SK-N-SH (cell line): ENCODE results near the gene GPRC5C.

Experiments used
- EZH2phosphoT487 ChIP-seq: fragments of 200-600 bp; sonication (generic); IDR thresholded peaks from 2 replicates; pipeline ENCODE4 v1.6.1; 2017; ENCODE audit warnings: low read depth, mixed run types, mild to moderate bottlenecking, antibody characterized with exemption, moderate library complexity, borderline replicate concordance
- GABPA ChIP-seq: IDR thresholded peaks from 2 replicates; pipeline ENCODE4 v1.4.0; 2012; ENCODE audit warnings: low read depth, mild to moderate bottlenecking
- JUND ChIP-seq: IDR thresholded peaks from 2 replicates; pipeline ENCODE4 v1.4.0; 2012
- MXI1 ChIP-seq: IDR thresholded peaks from 2 replicates; pipeline ENCODE4 v1.6.1; 2012; ENCODE audit warnings: mild to moderate bottlenecking, low read depth, low read length, improper control_type of control experiment
- POLR2AphosphoS5 ChIP-seq: IDR thresholded peaks from 2 replicates; pipeline ENCODE4 v1.6.1; 2012; ENCODE audit warnings: low read depth, low read length
- RAD21 ChIP-seq: IDR thresholded peaks from 2 replicates; pipeline ENCODE4 v1.6.1; 2012; ENCODE audit warnings: mild to moderate bottlenecking, low read length
- RXRA ChIP-seq: IDR thresholded peaks from 2 replicates; pipeline ENCODE4 v1.4.0; 2012; ENCODE audit warnings: low read depth, mild to moderate bottlenecking, borderline replicate concordance
- TAF1 ChIP-seq: IDR thresholded peaks from 2 replicates; pipeline ENCODE4 v1.6.1; 2012; ENCODE audit warnings: low read depth, mild to moderate bottlenecking, low read length, moderate library complexity, borderline replicate concordance
- YY1 ChIP-seq: IDR thresholded peaks from 2 replicates; pipeline ENCODE4 v1.4.0; 2012; ENCODE audit warnings: low read depth, mild to moderate bottlenecking
- TF ChIP-seq, protein P1 (sequence below): IDR thresholded peaks from 2 replicates; pipeline ENCODE4 v1.4.0; 2012; ENCODE audit warnings: low read depth, borderline replicate concordance
- TF ChIP-seq, protein P2 (sequence below): fragments of 200-600 bp; sonication (generic); IDR thresholded peaks from 2 replicates; pipeline ENCODE4 v1.6.1; 2017; ENCODE audit warnings: antibody characterized with exemption, mild to moderate bottlenecking, moderate library complexity
- TF ChIP-seq, protein P3 (sequence below): IDR thresholded peaks from 2 replicates; pipeline ENCODE4 v1.6.1; 2012; ENCODE audit warnings: mild to moderate bottlenecking, low read depth, low read length, moderate library complexity
- TF ChIP-seq, protein P4 (sequence below): fragments of 150-350 bp; IDR thresholded peaks from 2 replicates; pipeline ENCODE4 v1.6.1; 2016; ENCODE audit warnings: mild to moderate bottlenecking, low read depth, low read length

DNA sequence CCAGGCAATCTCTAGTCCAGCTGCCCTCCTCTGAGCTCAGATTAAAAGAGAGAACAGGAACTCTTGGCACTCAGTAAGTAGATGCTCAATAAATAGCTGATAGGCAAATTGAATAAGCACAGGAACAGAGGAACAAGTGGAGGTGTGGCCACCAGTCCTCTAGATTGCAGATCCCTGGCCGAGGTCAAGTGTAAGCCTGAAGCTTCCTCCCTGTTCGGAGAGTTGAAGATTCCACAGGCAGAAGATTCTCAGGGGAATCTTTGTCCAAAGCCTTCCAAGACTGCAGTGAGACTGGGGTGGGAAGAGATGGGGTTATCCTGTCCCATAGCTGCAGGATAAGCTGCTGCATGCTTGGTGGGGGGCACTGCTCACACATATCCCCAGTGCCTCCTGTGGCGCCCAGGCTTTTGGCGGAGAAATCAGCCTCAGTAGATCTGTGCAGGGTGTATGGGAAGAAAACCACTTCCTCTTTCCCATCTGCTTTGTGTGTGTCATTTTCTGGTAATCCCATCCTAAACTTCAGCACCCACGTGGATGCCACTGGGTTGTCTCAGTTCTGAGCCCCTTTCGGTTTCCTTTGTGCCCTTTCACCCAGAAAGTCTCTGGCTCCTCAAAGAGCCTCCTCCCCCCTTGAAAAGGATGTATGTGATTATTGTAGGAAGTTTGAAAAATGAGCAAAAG is 46.7 kb downstream of the GPRC5C start:
- TF ChIP-seq, protein P1, sequence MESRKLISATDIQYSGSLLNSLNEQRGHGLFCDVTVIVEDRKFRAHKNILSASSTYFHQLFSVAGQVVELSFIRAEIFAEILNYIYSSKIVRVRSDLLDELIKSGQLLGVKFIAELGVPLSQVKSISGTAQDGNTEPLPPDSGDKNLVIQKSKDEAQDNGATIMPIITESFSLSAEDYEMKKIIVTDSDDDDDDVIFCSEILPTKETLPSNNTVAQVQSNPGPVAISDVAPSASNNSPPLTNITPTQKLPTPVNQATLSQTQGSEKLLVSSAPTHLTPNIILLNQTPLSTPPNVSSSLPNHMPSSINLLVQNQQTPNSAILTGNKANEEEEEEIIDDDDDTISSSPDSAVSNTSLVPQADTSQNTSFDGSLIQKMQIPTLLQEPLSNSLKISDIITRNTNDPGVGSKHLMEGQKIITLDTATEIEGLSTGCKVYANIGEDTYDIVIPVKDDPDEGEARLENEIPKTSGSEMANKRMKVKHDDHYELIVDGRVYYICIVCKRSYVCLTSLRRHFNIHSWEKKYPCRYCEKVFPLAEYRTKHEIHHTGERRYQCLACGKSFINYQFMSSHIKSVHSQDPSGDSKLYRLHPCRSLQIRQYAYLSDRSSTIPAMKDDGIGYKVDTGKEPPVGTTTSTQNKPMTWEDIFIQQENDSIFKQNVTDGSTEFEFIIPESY = no peak
- TF ChIP-seq, protein P2, sequence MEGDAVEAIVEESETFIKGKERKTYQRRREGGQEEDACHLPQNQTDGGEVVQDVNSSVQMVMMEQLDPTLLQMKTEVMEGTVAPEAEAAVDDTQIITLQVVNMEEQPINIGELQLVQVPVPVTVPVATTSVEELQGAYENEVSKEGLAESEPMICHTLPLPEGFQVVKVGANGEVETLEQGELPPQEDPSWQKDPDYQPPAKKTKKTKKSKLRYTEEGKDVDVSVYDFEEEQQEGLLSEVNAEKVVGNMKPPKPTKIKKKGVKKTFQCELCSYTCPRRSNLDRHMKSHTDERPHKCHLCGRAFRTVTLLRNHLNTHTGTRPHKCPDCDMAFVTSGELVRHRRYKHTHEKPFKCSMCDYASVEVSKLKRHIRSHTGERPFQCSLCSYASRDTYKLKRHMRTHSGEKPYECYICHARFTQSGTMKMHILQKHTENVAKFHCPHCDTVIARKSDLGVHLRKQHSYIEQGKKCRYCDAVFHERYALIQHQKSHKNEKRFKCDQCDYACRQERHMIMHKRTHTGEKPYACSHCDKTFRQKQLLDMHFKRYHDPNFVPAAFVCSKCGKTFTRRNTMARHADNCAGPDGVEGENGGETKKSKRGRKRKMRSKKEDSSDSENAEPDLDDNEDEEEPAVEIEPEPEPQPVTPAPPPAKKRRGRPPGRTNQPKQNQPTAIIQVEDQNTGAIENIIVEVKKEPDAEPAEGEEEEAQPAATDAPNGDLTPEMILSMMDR = no peak
- TF ChIP-seq EZH2phosphoT487 (no peak), TAF1 (no peak), RAD21 (no peak), GABPA (no peak), MXI1 (no peak), POLR2AphosphoS5 (no peak), RXRA (no peak), JUND (no peak), YY1 (no peak)
- TF ChIP-seq, protein P3, sequence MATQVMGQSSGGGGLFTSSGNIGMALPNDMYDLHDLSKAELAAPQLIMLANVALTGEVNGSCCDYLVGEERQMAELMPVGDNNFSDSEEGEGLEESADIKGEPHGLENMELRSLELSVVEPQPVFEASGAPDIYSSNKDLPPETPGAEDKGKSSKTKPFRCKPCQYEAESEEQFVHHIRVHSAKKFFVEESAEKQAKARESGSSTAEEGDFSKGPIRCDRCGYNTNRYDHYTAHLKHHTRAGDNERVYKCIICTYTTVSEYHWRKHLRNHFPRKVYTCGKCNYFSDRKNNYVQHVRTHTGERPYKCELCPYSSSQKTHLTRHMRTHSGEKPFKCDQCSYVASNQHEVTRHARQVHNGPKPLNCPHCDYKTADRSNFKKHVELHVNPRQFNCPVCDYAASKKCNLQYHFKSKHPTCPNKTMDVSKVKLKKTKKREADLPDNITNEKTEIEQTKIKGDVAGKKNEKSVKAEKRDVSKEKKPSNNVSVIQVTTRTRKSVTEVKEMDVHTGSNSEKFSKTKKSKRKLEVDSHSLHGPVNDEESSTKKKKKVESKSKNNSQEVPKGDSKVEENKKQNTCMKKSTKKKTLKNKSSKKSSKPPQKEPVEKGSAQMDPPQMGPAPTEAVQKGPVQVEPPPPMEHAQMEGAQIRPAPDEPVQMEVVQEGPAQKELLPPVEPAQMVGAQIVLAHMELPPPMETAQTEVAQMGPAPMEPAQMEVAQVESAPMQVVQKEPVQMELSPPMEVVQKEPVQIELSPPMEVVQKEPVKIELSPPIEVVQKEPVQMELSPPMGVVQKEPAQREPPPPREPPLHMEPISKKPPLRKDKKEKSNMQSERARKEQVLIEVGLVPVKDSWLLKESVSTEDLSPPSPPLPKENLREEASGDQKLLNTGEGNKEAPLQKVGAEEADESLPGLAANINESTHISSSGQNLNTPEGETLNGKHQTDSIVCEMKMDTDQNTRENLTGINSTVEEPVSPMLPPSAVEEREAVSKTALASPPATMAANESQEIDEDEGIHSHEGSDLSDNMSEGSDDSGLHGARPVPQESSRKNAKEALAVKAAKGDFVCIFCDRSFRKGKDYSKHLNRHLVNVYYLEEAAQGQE = no peak
- TF ChIP-seq, protein P4, sequence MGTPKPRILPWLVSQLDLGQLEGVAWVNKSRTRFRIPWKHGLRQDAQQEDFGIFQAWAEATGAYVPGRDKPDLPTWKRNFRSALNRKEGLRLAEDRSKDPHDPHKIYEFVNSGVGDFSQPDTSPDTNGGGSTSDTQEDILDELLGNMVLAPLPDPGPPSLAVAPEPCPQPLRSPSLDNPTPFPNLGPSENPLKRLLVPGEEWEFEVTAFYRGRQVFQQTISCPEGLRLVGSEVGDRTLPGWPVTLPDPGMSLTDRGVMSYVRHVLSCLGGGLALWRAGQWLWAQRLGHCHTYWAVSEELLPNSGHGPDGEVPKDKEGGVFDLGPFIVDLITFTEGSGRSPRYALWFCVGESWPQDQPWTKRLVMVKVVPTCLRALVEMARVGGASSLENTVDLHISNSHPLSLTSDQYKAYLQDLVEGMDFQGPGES = no peak
